GM12878 (cell line): ENCODE data around the gene ATRN. TPM values are rescaled to one million over a fixed set of nuclear protein-coding genes. Genes with fewer than 3 reads are reported as not detected.

Experiments
- ATAC-seq: fragments of 200-7000 bp; cut with Tn5 transposase; 3 replicates; pipeline ENCODE4 v1.9.1; 2020; ENCODE audit warnings: mild to moderate bottlenecking, moderate library complexity
- BruUV-seq: library from RNA; stranded (reverse); fragments of 400-500 nt; replicated peaks from 2 replicates; lab custom pipeline; 2021; lab: Mats Ljungman, UMichigan
- CTCF ChIA-PET: fragments of 300-600 bp; sonication (Branson Sonifier 250); formaldehyde crosslinking; extraction: SDS; loops from one replicate; lab custom pipeline; 2021; ENCODE audit warnings: inconsistent platforms; lab: Yijun Ruan, JAX
- POLR2A ChIA-PET: fragments of 350-600 bp; formaldehyde crosslinking; extraction: SDS; loops from one replicate; lab custom pipeline; 2021; ENCODE audit warnings: inconsistent platforms; lab: Charles Lee
- RAD21 ChIA-PET: fragments of 300-600 bp; sonication (Branson Sonifier 250); formaldehyde crosslinking; loops from one replicate; lab custom pipeline; 2023; ENCODE audit warnings: antibody characterized with exemption; ENCODE audit not compliant: unreplicated experiment; lab: Charles Lee
- SMC1A ChIA-PET: fragments of 300-600 bp; sonication (Branson Sonifier 250); formaldehyde crosslinking; loops from one replicate; lab custom pipeline; 2023; ENCODE audit not compliant: unreplicated experiment, uncharacterized antibody; lab: Charles Lee
- DNase-seq: peaks from one replicate; pipeline ENCODE4 v3.0.0-alpha.2; 2011; ENCODE audit warnings: low read depth, low spot score
- FAIRE-seq: peaks from 3 replicates; lab custom pipeline; 2011; peaks lifted over from hg19 to GRCh38; lab: Jason Lieb, UNC
- H2AFZ ChIP-seq: 2 replicates; pipeline ENCODE4 v1.6.0; 2011; ENCODE audit warnings: low read depth, low read length, control low read depth; ENCODE audit not compliant: control insufficient read depth
- H3K27ac ChIP-seq: 2 replicates; pipeline ENCODE4 v1.5.1; 2011; ENCODE audit warnings: control low read depth; ENCODE audit not compliant: control insufficient read depth, insufficient read depth
- H3K27me3 ChIP-seq, 2 experiments: replicated peaks in 1 of 2; 2 replicates each; pipeline versions ENCODE4 v1.6.0 to v1.6.1; 2011; ENCODE audit warnings: low read length in 1 of 2; ENCODE audit not compliant: control insufficient read depth in 2 of 2, insufficient read depth in 2 of 2
- H3K36me3 ChIP-seq, 2 experiments: 2 replicates each; pipeline ENCODE4 v1.5.1; 2011; ENCODE audit warnings: low read length in 1 of 2; ENCODE audit not compliant: control insufficient read depth in 2 of 2, insufficient read depth in 2 of 2
- H3K4me1 ChIP-seq: 2 replicates; pipeline ENCODE4 v1.6.1; 2011; ENCODE audit warnings: mild to moderate bottlenecking, low read length, moderate library complexity, mixed read lengths; ENCODE audit not compliant: control insufficient read depth, insufficient read depth
- H3K4me2 ChIP-seq: 2 replicates; pipeline ENCODE4 v1.6.0; 2011; ENCODE audit warnings: control low read depth; ENCODE audit not compliant: control insufficient read depth, insufficient read depth
- H3K4me3 ChIP-seq: fragments of 200-600 bp; sonication (generic); 2 replicates; pipeline ENCODE4 v1.5.1; 2016
- H3K79me2 ChIP-seq: 2 replicates; pipeline ENCODE4 v1.6.0; 2011; ENCODE audit warnings: low read length; ENCODE audit not compliant: control insufficient read depth, insufficient read depth
- H3K9ac ChIP-seq: 2 replicates; pipeline ENCODE4 v1.8.0; 2011; ENCODE audit warnings: low read length, control low read depth, mixed read lengths; ENCODE audit not compliant: control insufficient read depth, insufficient read depth
- H3K9me3 ChIP-seq: replicated peaks from 3 replicates; pipeline ENCODE4 v1.5.1; 2011; ENCODE audit warnings: mild to moderate bottlenecking, low read length; ENCODE audit not compliant: control insufficient read depth, insufficient read depth
- H4K20me1 ChIP-seq: 2 replicates; pipeline ENCODE4 v1.6.0; 2011; ENCODE audit not compliant: control insufficient read depth, insufficient read depth
- CEBPB ChIP-seq, 2 experiments: fragments of 150-350 bp in 1 of 2; IDR thresholded peaks; 2 replicates each; pipeline ENCODE4 v1.6.1; 2012 to 2014; ENCODE audit warnings: low read depth in 2 of 2, low read length in 2 of 2, borderline replicate concordance in 1 of 2, inconsistent platforms in 1 of 2
- HDGF ChIP-seq: fragments of 450-650 bp; IDR thresholded peaks from 2 replicates; pipeline ENCODE4 v1.6.1; 2016; ENCODE audit warnings: antibody characterized with exemption
- MEF2A ChIP-seq: IDR thresholded peaks from 2 replicates; pipeline ENCODE4 v1.6.1; 2011; ENCODE audit warnings: low read depth, mild to moderate bottlenecking, low read length, moderate library complexity; ENCODE audit not compliant: insufficient read depth
- NFIC ChIP-seq: IDR thresholded peaks from 2 replicates; pipeline ENCODE4 v1.6.1; 2012; ENCODE audit warnings: low read depth, mild to moderate bottlenecking, inconsistent platforms, low read length, moderate library complexity
- PBX3 ChIP-seq: IDR thresholded peaks from 2 replicates; pipeline ENCODE4 v1.6.1; 2011; ENCODE audit warnings: mild to moderate bottlenecking, low read depth, low read length, moderate library complexity; ENCODE audit not compliant: insufficient replicate concordance
- PML ChIP-seq: IDR thresholded peaks from 2 replicates; pipeline ENCODE4 v1.6.1; 2012; ENCODE audit warnings: low read length, inconsistent platforms
- POLR2AphosphoS5 ChIP-seq: IDR thresholded peaks from 2 replicates; pipeline ENCODE4 v1.6.1; 2011; ENCODE audit warnings: mild to moderate bottlenecking, low read length, inconsistent platforms
- RUNX3 ChIP-seq: IDR thresholded peaks from 2 replicates; pipeline ENCODE4 v1.6.1; 2012; ENCODE audit warnings: low read length, inconsistent platforms
- SIX5 ChIP-seq: IDR thresholded peaks from 2 replicates; pipeline ENCODE4 v1.6.1; 2011; ENCODE audit warnings: mild to moderate bottlenecking, low read depth, low read length, moderate library complexity; ENCODE audit not compliant: severe bottlenecking
- SPI1 ChIP-seq: IDR thresholded peaks from 2 replicates; pipeline ENCODE4 v1.6.1; 2011; ENCODE audit warnings: low read depth, mild to moderate bottlenecking, low read length, moderate library complexity, borderline replicate concordance; ENCODE audit not compliant: insufficient read depth
- TAF1 ChIP-seq: IDR thresholded peaks from 2 replicates; pipeline ENCODE4 v1.6.1; 2011; ENCODE audit warnings: mild to moderate bottlenecking, low read depth, low read length, borderline replicate concordance
- WGBS: methylation state at CpG from one replicate; pipeline ENCODE4 v1.1.6; 2016; ENCODE audit warnings: low lambda C conversion rate; ENCODE audit not compliant: insufficient replicate concordance, insufficient coverage; ENCODE audit errors: missing lambda C conversion rate; 5-methylcytosine and 5-hydroxymethylcytosine counted together
- in situ Hi-C: fragments of 300-500 bp; cut with MboI; formaldehyde crosslinking; loops from 9 replicates; pipeline ENCODE4 v1.14.3; 2018; ENCODE audit warnings: mixed read lengths
- intact Hi-C: fragments of 100-400 bp; cut with micrococcal nuclease; formaldehyde crosslinking; loops from one replicate; pipeline ENCODE4 v1.14.2; 2022; ENCODE audit not compliant: unreplicated experiment
- polyA plus RNA-seq, 11 experiments: library from polyadenylated mRNA; depleted of rRNA in 4 of 11; unstranded in 6 of 11; stranded (reverse) in 5 of 11; fragments of >200 nt; fragmentation: Nextera tagmentation in 4 of 11; fragmentation: Illumina TruSeq in 1 of 11; extraction: Ambion mirVana in 4 of 11; extraction: Trizol in 1 of 11; gene quantifications; 1 replicate in 1 of 11; 2 replicates in 10 of 11; pipeline versions ENCODE4 v1.2.1 to v1.2.3, GENCODE V29; 2011 to 2016; ENCODE audit warnings: inconsistent platforms in 2 of 11, missing spikeins in 2 of 11, low read depth in 1 of 11
- total RNA-seq, 4 experiments: library from RNA; depleted of rRNA in 3 of 4; stranded (reverse); fragments of >200 nt in 3 of 4; fragmentation: Illumina TruSeq in 1 of 4; extraction: Trizol in 1 of 4; gene quantifications; 2 replicates each; pipeline versions ENCODE4 v1.2.1 to v1.2.3, GENCODE V29; 2013 to 2021

The ATRN gene
- total and polyA plus RNA-seq, 10 of the 15 experiments (the other 5 are each of a cell fraction or from before 2014, with no cell fraction given): 0.71 to 11.6 (median 6.9) TPM

GRCh38 chr20:3559231-3559630 lies 88.4 kb downstream of the ATRN start:
- ChIA-PET RAD21 (interaction anchor here (1.3 kb wide), 1 partner anchor 209 kb away, joined by 3 read pairs; no protein-coding TSS in a partner anchor), CTCF (interaction anchor here (0.7 kb wide), 1 partner anchor 152 kb away, joined by 3 read pairs; no protein-coding TSS in a partner anchor), POLR2A (no interaction called here), SMC1A (interaction anchor here (1.3 to 1.5 kb wide), 2 partner anchors 37 to 152 kb away, joined by 3 read pairs; no protein-coding TSS in a partner anchor)
- no TSS peak for BruUV-seq
- FAIRE-seq (no peak), DNase-seq (no peak), ATAC-seq (no peak)
- no peak overlapping the region for H2AFZ ChIP-seq
- H3K79me2 ChIP-seq: no peaks in the 10 kb centered on the region
- peaks cover 0 to 3% of the 10 kb centered on the region in 2 experiments; a peak in 2 of 4 replicates for H3K36me3 ChIP-seq
- no peak overlapping the region for H3K4me2 ChIP-seq
- no peak for TF ChIP-seq RUNX3
- no peak for TF ChIP-seq SIX5
- no peak for TF ChIP-seq PBX3
- no peak for TF ChIP-seq PML
- TF ChIP-seq HDGF: no peak
- H3K4me1 ChIP-seq: no peaks in the 10 kb centered on the region
- in situ Hi-C loops (no loop called here), intact Hi-C loops (no loop called here)
- no peak overlapping the region for H3K27ac ChIP-seq
- H4K20me1 ChIP-seq: no peaks in the 10 kb centered on the region
- no peaks in the 10 kb centered on the region for H3K27me3 ChIP-seq
- WGBS: 95% methylated on average over 1 of the region's 1 CpG
- no peak overlapping the region for H3K9ac ChIP-seq
- no peak overlapping the region for H3K4me3 ChIP-seq
- H3K9me3 ChIP-seq: no peaks in the 10 kb centered on the region

GRCh38 chr20:3559637-3560036 lies 88.8 kb downstream of the ATRN start:
- no peak for ATAC-seq
- WGBS: 100% methylated on average over 1 of the region's 1 CpG
- in situ Hi-C loops (no loop called here), intact Hi-C loops (no loop called here)
- ChIA-PET POLR2A (no interaction called here), RAD21 (interaction anchor here (1.3 kb wide), 1 partner anchor 209 kb away, joined by 3 read pairs; no protein-coding TSS in a partner anchor), SMC1A (interaction anchor here (1.3 to 1.5 kb wide), 2 partner anchors 38 to 152 kb away, joined by 3 read pairs; no protein-coding TSS in a partner anchor), CTCF (interaction anchor here (5.6 kb wide), 1 partner anchor 151 kb away, joined by 49 read pairs; no protein-coding TSS in a partner anchor)
- no TSS peak for BruUV-seq
- Histone ChIP-seq H3K9ac (no peak overlapping the region), H3K4me1 (no peaks in the 10 kb centered on the region), H2AFZ (no peak overlapping the region), H3K27me3 (no peaks in the 10 kb centered on the region), H3K4me2 (no peak overlapping the region), H4K20me1 (no peaks in the 10 kb centered on the region), H3K9me3 (no peaks in the 10 kb centered on the region), H3K79me2 (no peaks in the 10 kb centered on the region), H3K27ac (no peak overlapping the region), H3K4me3 (no peak overlapping the region), H3K36me3 (peaks cover 0 to 3% of the 10 kb centered on the region in 2 experiments; a peak in 2 of 4 replicates)
- no peak for FAIRE-seq
- TF ChIP-seq TAF1 (no peak), POLR2AphosphoS5 (no peak), NFIC (no peak), MEF2A (0 out of 2 replicates have a peak, but pooled peaks have one; percentile 35), SPI1 (peak; percentile 61; the same call in 1 of the 2 replicates), CEBPB (IDR thresholded peaks at IDR 0.05; ENCODE audit: borderline replicate concordance in 1 of 2, low read depth in 2 of 2, low read length in 2 of 2) (no peak)
- no peak for DNase-seq
